Vagina (tissue), 2 donors: ENCODE data around the gene EPHB4. TPM values are rescaled to one million over a fixed set of nuclear protein-coding genes. Genes with fewer than 3 reads are reported as not detected.

Experiments used
- DNase-seq, 2 donors: peaks; one replicate each; pipeline ENCODE4 v3.0.0-alpha.2; 2017; ENCODE audit errors: extremely low spot score in 2 of 2
- H3K27ac ChIP-seq: fragments of 200-600 bp; sonication (generic); one replicate; pipeline ENCODE4 v1.5.1; 2019
- H3K27me3 ChIP-seq: fragments of 200-600 bp; sonication (generic); one replicate; pipeline ENCODE4 v1.5.1; 2019
- H3K36me3 ChIP-seq, 2 donors: fragments of 200-600 bp; sonication (generic); one replicate each; pipeline ENCODE4 v1.5.1; 2017 to 2019
- H3K4me1 ChIP-seq: fragments of 200-600 bp; sonication (generic); one replicate; pipeline ENCODE4 v1.5.1; 2019
- H3K4me3 ChIP-seq, 2 donors: fragments of 200-600 bp; sonication (generic); 1 replicate in 1 of 2; 2 replicates in 1 of 2; pipeline ENCODE4 v1.5.1; 2016 to 2019
- H3K9me3 ChIP-seq: fragments of 200-600 bp; sonication (generic); one replicate; pipeline ENCODE4 v1.5.1; 2019
- CTCF ChIP-seq, 3 experiments: fragments of 450-650 bp in 2 of 3; fragments of 200-600 bp in 1 of 3; sonication (generic) in 1 of 3; IDR thresholded peaks; one replicate each; pipeline ENCODE4 v1.5.1; 2017 to 2019; ENCODE audit warnings: antibody characterized with exemption in 3 of 3, mild to moderate bottlenecking in 2 of 3, moderate library complexity in 2 of 3
- POLR2A ChIP-seq, 2 donors: fragments of 450-650 bp; IDR thresholded peaks; one replicate each; pipeline ENCODE4 v1.6.1; 2017; ENCODE audit warnings: antibody characterized with exemption in 2 of 2, mild to moderate bottlenecking in 2 of 2, moderate library complexity in 2 of 2
- POLR2AphosphoS5 ChIP-seq, 2 donors: sonication (generic); formaldehyde crosslinking; IDR thresholded peaks; one replicate each; pipeline ENCODE4 v1.9.0; 2017; ENCODE audit warnings: antibody characterized with exemption in 2 of 2, mild to moderate bottlenecking in 2 of 2, low read depth in 1 of 2; ENCODE audit not compliant: insufficient read depth in 1 of 2
- intact Hi-C: fragments of 100-400 bp; cut with DNase I; formaldehyde crosslinking; loops from one replicate; pipeline ENCODE4 v1.15.1; 2023
- total RNA-seq: library from RNA; depleted of rRNA; stranded (reverse); fragments of >200 nt; gene quantifications from one replicate; pipeline ENCODE4 v1.2.3, GENCODE V29; 2016

The EPHB4 gene
- total RNA-seq, 1 donor from 2014 or later: 72.4 TPM

GRCh38 chr7:100806276-100806675, 21.0 kb downstream of the EPHB4 start:
- intact Hi-C loops: no loop called here
- no peak for DNase-seq
- Histone ChIP-seq H3K4me1 (peaks cover 41% of the 10 kb centered on the region), H3K27me3 (no peaks in the 10 kb centered on the region), H3K27ac (peak overlapping the region; percentile 76), H3K4me3 (no peak overlapping the region), H3K36me3 (peaks cover 0 to 57% of the 10 kb centered on the region in 2 donors), H3K9me3 (no peaks in the 10 kb centered on the region)
- no peak for TF ChIP-seq POLR2AphosphoS5 (IDR thresholded peaks at IDR 0.05; ENCODE audit: insufficient read depth in 1 of 2, low read depth in 1 of 2)
- TF ChIP-seq CTCF (IDR thresholded peaks at IDR 0.05): no peak
- TF ChIP-seq POLR2A (IDR thresholded peaks at IDR 0.05): no peak

- peak overlapping the region; percentile 76 for H3K27ac ChIP-seq
- no peak overlapping the region for H3K4me3 ChIP-seq
Observed at GRCh38 chr7:100804681-100805431, 22.5 kb downstream of the EPHB4 start.

GRCh38 chr7:100803398-100804161, 23.7 kb downstream of the EPHB4 start:
- intact Hi-C loops: loop anchor here (5.0 kb wide), 1 partner anchor 34 kb away; no protein-coding TSS in a partner anchor
- Histone ChIP-seq H3K27me3 (no peaks in the 10 kb centered on the region), H3K4me3 (no peak overlapping the region), H3K9me3 (no peaks in the 10 kb centered on the region), H3K4me1 (peaks cover 60% of the 10 kb centered on the region), H3K36me3 (peaks cover 0 to 44% of the 10 kb centered on the region in 2 donors), H3K27ac (peak overlapping the region; percentile 76)
- no peak for DNase-seq
- peak; percentile 51 to 60 for TF ChIP-seq POLR2AphosphoS5 (IDR thresholded peaks at IDR 0.05; ENCODE audit: insufficient read depth in 1 of 2, low read depth in 1 of 2)
- no peak for TF ChIP-seq POLR2A (IDR thresholded peaks at IDR 0.05)

More at GRCh38 chr7:100804681-100805431, 22.5 kb downstream of the EPHB4 start:
- Histone ChIP-seq H3K27me3 (no peaks in the 10 kb centered on the region), H3K9me3 (no peaks in the 10 kb centered on the region), H3K36me3 (peaks cover 0 to 56% of the 10 kb centered on the region in 2 donors), H3K4me1 (peaks cover 53% of the 10 kb centered on the region)
- TF ChIP-seq POLR2AphosphoS5 (IDR thresholded peaks at IDR 0.05; ENCODE audit: insufficient read depth in 1 of 2, low read depth in 1 of 2) (peak in 1 of 2 donors; percentile 31), CTCF (IDR thresholded peaks at IDR 0.05) (no peak)
- DNase-seq: no peak
- intact Hi-C loops: loop anchor here (5.0 kb wide), 1 partner anchor 32 kb away; no protein-coding TSS in a partner anchor

- H3K9me3 ChIP-seq: no peaks in the 10 kb centered on the region
- TF ChIP-seq POLR2AphosphoS5 (IDR thresholded peaks at IDR 0.05; ENCODE audit: insufficient read depth in 1 of 2, low read depth in 1 of 2): no peak
- no peak for TF ChIP-seq CTCF (IDR thresholded peaks at IDR 0.05)
- no peak for TF ChIP-seq POLR2A (IDR thresholded peaks at IDR 0.05)
- intact Hi-C loops: loop anchor here (5.0 kb wide), 1 partner anchor 34 kb away; no protein-coding TSS in a partner anchor
- H3K4me3 ChIP-seq: no peak overlapping the region
- no peaks in the 10 kb centered on the region for H3K27me3 ChIP-seq
- H3K27ac ChIP-seq: peak overlapping the region; percentile 76
- peaks cover 0 to 37% of the 10 kb centered on the region in 2 donors for H3K36me3 ChIP-seq
- H3K4me1 ChIP-seq: peaks cover 60% of the 10 kb centered on the region
- DNase-seq: no peak
Observed at GRCh38 chr7:100802951-100803350, 24.4 kb downstream of the EPHB4 start.

GRCh38 chr7:100801833-100802568, 25.3 kb downstream of the EPHB4 start:
- H3K27ac ChIP-seq: peak overlapping the region; percentile 76
- DNase-seq: no peak
- H3K4me3 ChIP-seq: no peak overlapping the region
- no peaks in the 10 kb centered on the region for H3K27me3 ChIP-seq
- peaks cover 60% of the 10 kb centered on the region for H3K4me1 ChIP-seq
- no peak for TF ChIP-seq POLR2A (IDR thresholded peaks at IDR 0.05)
- TF ChIP-seq POLR2AphosphoS5 (IDR thresholded peaks at IDR 0.05; ENCODE audit: insufficient read depth in 1 of 2, low read depth in 1 of 2): peak in 1 of 2 donors; percentile 83
- intact Hi-C loops: loop anchor here (5.0 kb wide), 1 partner anchor 35 kb away; no protein-coding TSS in a partner anchor
- peaks cover 0 to 28% of the 10 kb centered on the region in 2 donors for H3K36me3 ChIP-seq
- no peaks in the 10 kb centered on the region for H3K9me3 ChIP-seq
